Stomach (tissue), 9 donors: Measurements from ENCODE around the gene CES5A. TPM values are rescaled to one million over a fixed set of nuclear protein-coding genes. Genes with fewer than 3 reads are reported as not detected.

Experiments
- DNase-seq, 2 donors: peaks; one replicate each; pipeline versions ENCODE4 v3.0.0 to v3.0.0-alpha.2; 2013 to 2019
- H3K27ac ChIP-seq, 5 donors: fragments of 200-600 bp in 4 of 5; sonication (generic) in 4 of 5; one replicate each; pipeline ENCODE4 v1.5.1; 2013 to 2019; ENCODE audit warnings: mild to moderate bottlenecking in 1 of 5, moderate library complexity in 1 of 5
- H3K27me3 ChIP-seq, 3 donors: fragments of 200-600 bp; sonication (generic); one replicate each; pipeline ENCODE4 v1.5.1; 2017 to 2019; ENCODE audit warnings: mixed run types in 1 of 3
- H3K36me3 ChIP-seq, 4 donors: fragments of 200-600 bp; sonication (generic); 1 replicate in 3 of 4; 2 replicates in 1 of 4; pipeline ENCODE4 v1.5.1; 2016 to 2019
- H3K4me1 ChIP-seq, 4 donors: fragments of 200-600 bp; sonication (generic); one replicate each; pipeline ENCODE4 v1.5.1; 2016 to 2019
- H3K4me3 ChIP-seq, 4 donors: fragments of 200-600 bp; sonication (generic) in 3 of 4; one replicate each; pipeline ENCODE4 v1.5.1; 2016 to 2019; ENCODE audit warnings: mild to moderate bottlenecking in 1 of 4
- H3K9me3 ChIP-seq, 4 donors: fragments of 200-600 bp; sonication (generic); one replicate each; pipeline ENCODE4 v1.5.1; 2016 to 2019
- EP300 ChIP-seq: sonication (generic); formaldehyde crosslinking; IDR thresholded peaks from one replicate; pipeline ENCODE4 v1.6.1; 2017; ENCODE audit warnings: antibody characterized with exemption
- POLR2A ChIP-seq, 4 donors: fragments of 450-650 bp; IDR thresholded peaks; one replicate each; pipeline ENCODE4 v1.6.1; 2016; ENCODE audit warnings: antibody characterized with exemption in 4 of 4, control low read depth in 2 of 4, mild to moderate bottlenecking in 1 of 4, moderate library complexity in 1 of 4
- POLR2AphosphoS5 ChIP-seq, 3 donors: sonication (generic); formaldehyde crosslinking; IDR thresholded peaks; one replicate each; pipeline ENCODE4 v1.6.1; 2016; ENCODE audit warnings: antibody characterized with exemption in 3 of 3
- WGBS, 5 donors: extraction: QIAGEN DNeasy Blood & Tissue Kit in 3 of 5; methylation state at CpG; one replicate each; pipeline versions ENCODE4 v1.1.5 to v1.1.7; 2013 to 2018; 5-methylcytosine and 5-hydroxymethylcytosine counted together
- intact Hi-C: fragments of 100-400 bp; cut with DNase I; formaldehyde crosslinking; loops from one replicate; pipeline ENCODE4 v1.15.1; 2023; ENCODE audit warnings: low total_unique reads
- polyA plus RNA-seq, 3 donors: library from polyadenylated mRNA; stranded (reverse); fragments of 200-250 nt; gene quantifications; one replicate each; pipeline ENCODE4 v1.2.3, GENCODE V29; 2013
- total RNA-seq, 5 donors: library from RNA; depleted of rRNA; stranded (reverse); fragments of >200 nt; gene quantifications; one replicate each; pipeline versions ENCODE4 v1.1.0 to v1.2.3, GENCODE V29; 2014 to 2016
- TF ChIP-seq, protein P1 (sequence below), 7 experiments: fragments of 450-650 bp in 4 of 7; fragments of 200-600 bp in 3 of 7; sonication (generic) in 3 of 7; IDR thresholded peaks; one replicate each; pipeline ENCODE4 v1.5.1; 2016 to 2019; ENCODE audit warnings: antibody characterized with exemption in 7 of 7, control low read depth in 2 of 7, mild to moderate bottlenecking in 1 of 7
- donor health status: healthy with polysubstance abuse.
- donor health status: Bipolar disorder and iron deficiency.
- donor health status: healthy.

The CES5A gene
- total and polyA plus RNA-seq, 8 donors, result not detected

GRCh38 chr16:55911616-55912015 lies 36.4 kb upstream of the CES5A start:
- no peaks in the 10 kb centered on the region for H3K36me3 ChIP-seq
- no peaks in the 10 kb centered on the region for H3K27me3 ChIP-seq
- H3K9me3 ChIP-seq, result peaks cover 0 to 5% (median 2%) of the 10 kb centered on the region in 4 donors
- no peak for DNase-seq
- H3K4me3 ChIP-seq, result no peak overlapping the region
- TF ChIP-seq POLR2AphosphoS5 (IDR thresholded peaks at IDR 0.05) (no peak), EP300 (no peak), POLR2A (IDR thresholded peaks at IDR 0.05) (no peak)
- TF ChIP-seq, protein P1, sequence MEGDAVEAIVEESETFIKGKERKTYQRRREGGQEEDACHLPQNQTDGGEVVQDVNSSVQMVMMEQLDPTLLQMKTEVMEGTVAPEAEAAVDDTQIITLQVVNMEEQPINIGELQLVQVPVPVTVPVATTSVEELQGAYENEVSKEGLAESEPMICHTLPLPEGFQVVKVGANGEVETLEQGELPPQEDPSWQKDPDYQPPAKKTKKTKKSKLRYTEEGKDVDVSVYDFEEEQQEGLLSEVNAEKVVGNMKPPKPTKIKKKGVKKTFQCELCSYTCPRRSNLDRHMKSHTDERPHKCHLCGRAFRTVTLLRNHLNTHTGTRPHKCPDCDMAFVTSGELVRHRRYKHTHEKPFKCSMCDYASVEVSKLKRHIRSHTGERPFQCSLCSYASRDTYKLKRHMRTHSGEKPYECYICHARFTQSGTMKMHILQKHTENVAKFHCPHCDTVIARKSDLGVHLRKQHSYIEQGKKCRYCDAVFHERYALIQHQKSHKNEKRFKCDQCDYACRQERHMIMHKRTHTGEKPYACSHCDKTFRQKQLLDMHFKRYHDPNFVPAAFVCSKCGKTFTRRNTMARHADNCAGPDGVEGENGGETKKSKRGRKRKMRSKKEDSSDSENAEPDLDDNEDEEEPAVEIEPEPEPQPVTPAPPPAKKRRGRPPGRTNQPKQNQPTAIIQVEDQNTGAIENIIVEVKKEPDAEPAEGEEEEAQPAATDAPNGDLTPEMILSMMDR (IDR thresholded peaks at IDR 0.05), result no peak
- no peak overlapping the region for H3K27ac ChIP-seq
- intact Hi-C loops, result no loop called here
- WGBS, 5 donors, result 73 to 96% (median 88%) methylated on average over 2 of the region's 2 CpGs
- H3K4me1 ChIP-seq, result no peaks in the 10 kb centered on the region

DNA sequence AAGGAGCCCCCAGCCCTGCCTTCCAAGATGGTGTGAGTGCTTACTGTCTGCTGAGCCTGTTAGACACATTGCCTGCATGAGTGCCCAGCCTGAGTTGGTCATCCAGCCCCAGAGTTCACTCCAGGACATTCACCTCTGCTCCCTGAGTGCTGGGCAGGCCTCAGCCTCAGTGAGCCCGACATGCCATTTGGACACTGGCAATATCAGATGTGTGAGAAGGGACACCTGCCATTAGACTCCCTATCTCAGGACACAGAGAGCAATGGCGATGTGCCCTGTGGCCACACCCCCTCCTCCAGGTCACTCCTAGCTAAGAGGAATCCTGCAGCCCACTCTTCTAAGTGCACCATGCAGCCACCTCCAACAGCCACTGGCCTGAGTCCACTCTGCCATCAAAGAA lies 34.7 kb upstream of the CES5A start:
- 55 to 85% (median 80%) methylated on average over 1 to 2 of the region's 2 CpGs for WGBS, 5 donors
- no peaks in the 10 kb centered on the region for H3K27me3 ChIP-seq
- no peaks in the 10 kb centered on the region for H3K4me1 ChIP-seq
- H3K4me3 ChIP-seq, result no peak overlapping the region
- intact Hi-C loops, result no loop called here
- peaks cover 0 to 5% (median 3%) of the 10 kb centered on the region in 4 donors for H3K9me3 ChIP-seq
- no peak overlapping the region for H3K27ac ChIP-seq
- DNase-seq, result no peak
- H3K36me3 ChIP-seq, result no peaks in the 10 kb centered on the region
- TF ChIP-seq, protein P1 (IDR thresholded peaks at IDR 0.05), result no peak
- TF ChIP-seq POLR2A (IDR thresholded peaks at IDR 0.05) (no peak), EP300 (no peak), POLR2AphosphoS5 (IDR thresholded peaks at IDR 0.05) (no peak)

GRCh38 chr16:55908641-55909040 lies 33.5 kb upstream of the CES5A start:
- Histone ChIP-seq H3K27me3 (no peaks in the 10 kb centered on the region), H3K9me3 (peaks cover 0 to 14% (median 12%) of the 10 kb centered on the region in 4 donors), H3K4me3 (no peak overlapping the region), H3K27ac (no peak overlapping the region), H3K4me1 (no peaks in the 10 kb centered on the region), H3K36me3 (no peaks in the 10 kb centered on the region)
- WGBS, 5 donors, result 74 to 86% (median 83%) methylated on average over 4 of the region's 4 CpGs
- intact Hi-C loops, result no loop called here
- TF ChIP-seq EP300 (no peak), POLR2A (IDR thresholded peaks at IDR 0.05) (no peak), POLR2AphosphoS5 (IDR thresholded peaks at IDR 0.05) (no peak)
- TF ChIP-seq, protein P1 (IDR thresholded peaks at IDR 0.05), result no peak
- DNase-seq, result no peak

DNA sequence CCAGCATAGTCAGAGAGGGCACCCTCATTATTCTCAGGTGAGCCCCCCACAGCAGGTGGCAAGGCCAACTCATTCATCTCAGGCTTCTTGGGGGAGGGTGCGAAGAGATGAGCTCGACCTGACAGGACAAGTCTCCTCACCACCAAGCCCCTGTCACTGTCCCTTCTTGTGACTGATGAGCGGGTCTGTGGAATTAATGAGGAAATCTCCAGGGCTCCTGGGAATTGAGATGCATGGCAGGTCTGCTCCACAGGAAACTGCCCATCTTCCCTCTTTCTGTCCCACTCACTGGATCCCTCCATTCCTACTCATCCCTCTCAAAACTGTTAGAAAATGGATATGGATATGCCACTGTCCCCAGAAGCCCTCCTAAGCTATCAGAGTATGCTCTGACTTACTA lies 32.5 kb upstream of the CES5A start:
- no peak overlapping the region for H3K27ac ChIP-seq
- no peak for DNase-seq
- H3K4me1 ChIP-seq, result no peaks in the 10 kb centered on the region
- TF ChIP-seq, protein P1 (IDR thresholded peaks at IDR 0.05), result no peak
- no peak for TF ChIP-seq POLR2A (IDR thresholded peaks at IDR 0.05)
- TF ChIP-seq POLR2AphosphoS5 (IDR thresholded peaks at IDR 0.05), result no peak
- TF ChIP-seq EP300, result no peak
- H3K36me3 ChIP-seq, result no peaks in the 10 kb centered on the region
- no peaks in the 10 kb centered on the region for H3K27me3 ChIP-seq
- WGBS, 5 donors, result 70 to 88% (median 74%) methylated on average over 3 of the region's 3 CpGs
- H3K9me3 ChIP-seq, result peaks cover 0 to 22% (median 19%) of the 10 kb centered on the region in 4 donors
- no peak overlapping the region for H3K4me3 ChIP-seq
- intact Hi-C loops, result no loop called here
